IMR-90 (cell line): ENCODE data around the gene FNDC3A. TPM values are rescaled to one million over a fixed set of nuclear protein-coding genes. Genes with fewer than 3 reads are reported as not detected.
A peak's percentile ranks its signal among the peaks of the same experiment; 100 is the strongest.

Experiments used
- ATAC-seq: fragments of 200-7000 bp; cut with Tn5 transposase; 2 replicates; pipeline ENCODE4 v1.9.1; 2020; ENCODE audit warnings: low read depth, mild to moderate bottlenecking, moderate library complexity
- BruUV-seq: library from RNA; stranded (reverse); fragments of 400-500 nt; replicated peaks from 2 replicates; lab custom pipeline; 2021; lab: Mats Ljungman, UMichigan
- CTCF ChIA-PET: fragments of 300-600 bp; formaldehyde crosslinking; extraction: SDS; loops from one replicate; lab custom pipeline; 2021; ENCODE audit warnings: antibody characterized with exemption; lab: Yijun Ruan, JAX
- POLR2A ChIA-PET: fragments of 300-600 bp; sonication (Branson Sonifier 250); formaldehyde crosslinking; loops from one replicate; lab custom pipeline; 2022; ENCODE audit warnings: antibody characterized with exemption; ENCODE audit not compliant: unreplicated experiment; lab: Charles Lee
- DNase-seq: peaks from one replicate; pipeline ENCODE4 v3.0.0; 2013
- H2AFZ ChIP-seq: replicated peaks from 2 replicates; pipeline ENCODE3; 2013; ENCODE audit warnings: low read length, mild to moderate bottlenecking; ENCODE audit not compliant: poor library complexity
- H2AK5ac ChIP-seq: 2 replicates; pipeline ENCODE4 v1.6.1; 2013; ENCODE audit warnings: low read depth, low read length, inconsistent platforms
- H2AK9ac ChIP-seq: replicated peaks from 2 replicates; pipeline ENCODE3; 2013; ENCODE audit warnings: mild to moderate bottlenecking, low read depth, low read length, moderate library complexity; ENCODE audit not compliant: poor library complexity
- H2BK120ac ChIP-seq: 2 replicates; pipeline ENCODE4 v1.6.1; 2013; ENCODE audit warnings: low read depth, low read length, inconsistent platforms
- H2BK15ac ChIP-seq: 3 replicates; pipeline ENCODE4 v1.6.1; 2013; ENCODE audit warnings: low read depth, low read length, inconsistent platforms
- H2BK20ac ChIP-seq: 2 replicates; pipeline ENCODE4 v1.6.1; 2013; ENCODE audit warnings: low read depth, mild to moderate bottlenecking, inconsistent platforms, low read length, moderate library complexity
- H2BK5ac ChIP-seq: 2 replicates; pipeline ENCODE4 v1.6.1; 2013; ENCODE audit warnings: mild to moderate bottlenecking, low read depth, low read length, inconsistent platforms; ENCODE audit not compliant: poor library complexity, severe bottlenecking
- H3K14ac ChIP-seq: replicated peaks from 2 replicates; pipeline ENCODE4 v1.6.1; 2013; ENCODE audit warnings: low read depth, low read length, inconsistent platforms
- H3K18ac ChIP-seq: 2 replicates; pipeline ENCODE4 v1.6.1; 2013; ENCODE audit warnings: low read depth, low read length, control low read depth
- H3K23ac ChIP-seq: 2 replicates; pipeline ENCODE4 v1.6.1; 2013; ENCODE audit warnings: low read depth, low read length, inconsistent platforms
- H3K27ac ChIP-seq: 2 replicates; pipeline ENCODE4 v1.5.1; 2013; ENCODE audit warnings: mild to moderate bottlenecking, control low read depth, low read length; ENCODE audit not compliant: insufficient read depth
- H3K27me3 ChIP-seq: 2 replicates; pipeline ENCODE4 v1.6.1; 2013; ENCODE audit warnings: low read length; ENCODE audit not compliant: control insufficient read depth, insufficient read depth
- H3K36me3 ChIP-seq: 2 replicates; pipeline ENCODE4 v1.6.1; 2013; ENCODE audit warnings: low read length, mixed read lengths; ENCODE audit not compliant: control insufficient read depth, insufficient read depth
- H3K4ac ChIP-seq: 2 replicates; pipeline ENCODE4 v1.6.1; 2013; ENCODE audit warnings: low read depth, low read length, inconsistent platforms
- H3K4me1 ChIP-seq: 2 replicates; pipeline ENCODE4 v1.6.1; 2013; ENCODE audit warnings: low read length, mixed read lengths; ENCODE audit not compliant: control insufficient read depth, insufficient read depth
- H3K4me2 ChIP-seq: 2 replicates; pipeline ENCODE4 v1.6.1; 2013; ENCODE audit warnings: low read depth, mild to moderate bottlenecking, control low read depth, low read length, moderate library complexity
- H3K4me3 ChIP-seq: 2 replicates; pipeline ENCODE4 v1.5.1; 2013; ENCODE audit warnings: low read depth, mild to moderate bottlenecking, control low read depth, low read length, moderate library complexity; ENCODE audit not compliant: insufficient read depth
- H3K56ac ChIP-seq: 2 replicates; pipeline ENCODE4 v1.6.1; 2013; ENCODE audit warnings: low read length, inconsistent platforms; ENCODE audit not compliant: insufficient read depth; ENCODE audit errors: extremely low read depth
- H3K79me1 ChIP-seq, 2 experiments: 2 replicates each; pipeline ENCODE4 v1.6.1; 2013; ENCODE audit warnings: low read length in 2 of 2, inconsistent platforms in 1 of 2, low read depth in 1 of 2
- H3K9ac ChIP-seq: 2 replicates; pipeline ENCODE4 v1.6.1; 2013; ENCODE audit warnings: low read depth, low read length, control low read depth
- H3K9me1 ChIP-seq: 2 replicates; pipeline ENCODE4 v1.6.1; 2013; ENCODE audit warnings: low read length, inconsistent platforms; ENCODE audit not compliant: insufficient read depth
- H3K9me3 ChIP-seq: 2 replicates; pipeline ENCODE4 v1.6.1; 2013; ENCODE audit warnings: low read length; ENCODE audit not compliant: control insufficient read depth, insufficient read depth
- H4K20me1 ChIP-seq: 2 replicates; pipeline ENCODE4 v1.6.1; 2013; ENCODE audit warnings: low read length, inconsistent platforms; ENCODE audit not compliant: insufficient read depth
- H4K5ac ChIP-seq: 2 replicates; pipeline ENCODE4 v1.6.1; 2013; ENCODE audit warnings: mild to moderate bottlenecking, low read depth, low read length, control low read depth
- H4K8ac ChIP-seq, 2 experiments: 2 replicates each; pipeline ENCODE4 v1.6.1; 2013; ENCODE audit warnings: low read depth in 2 of 2, low read length in 2 of 2, control low read depth in 1 of 2, inconsistent platforms in 1 of 2
- H4K91ac ChIP-seq: 2 replicates; pipeline ENCODE4 v1.6.1; 2013; ENCODE audit warnings: low read depth, low read length, inconsistent platforms; ENCODE audit not compliant: insufficient read depth
- CEBPB ChIP-seq: IDR thresholded peaks from 2 replicates; pipeline ENCODE4 v1.6.1; 2012; ENCODE audit warnings: low read depth, low read length, improper control_type of control experiment
- POLR2A ChIP-seq: IDR thresholded peaks from 2 replicates; pipeline ENCODE4 v1.6.1; 2012; ENCODE audit warnings: mild to moderate bottlenecking, low read depth, low read length
- WGBS, 2 experiments: methylation state at CpG; one replicate each; pipeline versions ENCODE4 v1.1.5 to v1.1.7; 2013; ENCODE audit warnings: missing lambda C conversion rate in 2 of 2; ENCODE audit not compliant: insufficient read length in 1 of 2; ENCODE audit errors: extremely low coverage in 2 of 2; 5-methylcytosine and 5-hydroxymethylcytosine counted together
- dilution Hi-C: fragments of 300-500 bp; cut with HindIII; formaldehyde crosslinking; loops from one replicate; pipeline ENCODE4 v1.14.3; 2018; ENCODE audit warnings: low sequenced_read_pairs; ENCODE audit not compliant: unreplicated experiment
- in situ Hi-C: fragments of 300-500 bp; cut with MboI; formaldehyde crosslinking; loops from 3 replicates; pipeline ENCODE4 v1.14.3; 2019; ENCODE audit warnings: low sequenced_read_pairs, inconsistent platforms, mixed read lengths
- intact Hi-C: fragments of 100-400 bp; cut with micrococcal nuclease; formaldehyde crosslinking; loops from 2 replicates; pipeline ENCODE4 v1.10.0; 2022
- polyA plus RNA-seq, 3 experiments: library from polyadenylated mRNA; depleted of rRNA; stranded (reverse); fragments of >200 nt; gene quantifications; 2 replicates each; pipeline ENCODE4 v1.2.3, GENCODE V29; 2012; ENCODE audit warnings: low replicate concordance in 1 of 3
- total RNA-seq: library from RNA; depleted of rRNA; stranded (reverse); fragments of >200 nt; gene quantifications from 2 replicates; pipeline ENCODE4 v1.2.3, GENCODE V29; 2012

The FNDC3A gene
- total and polyA plus RNA-seq, 2 of the 4 experiments (the other 2 are of a cell fraction): 29.2 to 60.4 TPM

DNA sequence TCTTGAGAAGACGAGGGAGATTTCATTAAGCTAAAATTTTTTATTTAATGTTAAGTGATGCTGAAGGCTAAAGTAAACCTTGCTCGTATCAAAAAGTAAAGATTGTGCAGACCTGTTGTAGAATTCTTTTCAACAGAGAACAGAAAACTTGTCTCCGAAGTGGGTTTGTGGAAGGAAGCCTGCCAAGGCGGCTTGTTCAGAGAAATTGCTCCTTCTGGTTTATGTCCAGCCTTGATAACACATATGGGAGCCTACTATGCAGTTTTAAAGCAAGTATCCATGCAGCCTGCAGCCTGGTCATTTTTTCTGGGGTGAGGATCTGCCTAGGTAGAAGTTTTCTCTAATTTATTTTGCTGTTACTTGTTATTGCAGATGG, 245.9 kb downstream of the FNDC3A start:
- H3K56ac ChIP-seq: no peak overlapping the region
- H3K4me3 ChIP-seq: no peak overlapping the region
- BruUV-seq: no TSS peak
- no peak for ATAC-seq
- H3K4me2 ChIP-seq: no peak overlapping the region
- no peak overlapping the region for H3K27ac ChIP-seq
- no peak overlapping the region for H2BK120ac ChIP-seq
- in situ Hi-C loops: no loop called here
- intact Hi-C loops: no loop called here
- no CpG with 5 or more reads among the region's 4 CpGs for WGBS, 2 experiments
- H3K9me3 ChIP-seq: peaks cover 12% of the 10 kb centered on the region
- POLR2A ChIA-PET: no interaction called here
- H3K79me1 ChIP-seq: no peaks in the 10 kb centered on the region
- H4K91ac ChIP-seq: no peak overlapping the region
- no peak overlapping the region for H3K4ac ChIP-seq
- H3K18ac ChIP-seq: no peak overlapping the region
- no peak for TF ChIP-seq CEBPB
- TF ChIP-seq POLR2A: no peak
- H4K20me1 ChIP-seq: 0 out of 2 replicates have a peak, but pooled peaks cover 3% of the 10 kb centered on the region
- H3K27me3 ChIP-seq: peaks cover 84% of the 10 kb centered on the region
- H3K9me1 ChIP-seq: no peaks in the 10 kb centered on the region
- dilution Hi-C loops: no loop called here
- H4K8ac ChIP-seq: no peak overlapping the region
- no peaks in the 10 kb centered on the region for H3K36me3 ChIP-seq
- H2BK5ac ChIP-seq: no peak overlapping the region
- no peak overlapping the region for H2AK9ac ChIP-seq
- CTCF ChIA-PET: no interaction called here
- no peak overlapping the region for H3K14ac ChIP-seq
- no peak overlapping the region for H2AK5ac ChIP-seq
- H2BK20ac ChIP-seq: no peak overlapping the region
- no peak overlapping the region for H3K9ac ChIP-seq
- no peak overlapping the region for H4K5ac ChIP-seq
- H2BK15ac ChIP-seq: no peak overlapping the region
- H2AFZ ChIP-seq: no peak overlapping the region
- no peak for DNase-seq
- peak overlapping the region; percentile 3 for H3K23ac ChIP-seq
- no peaks in the 10 kb centered on the region for H3K4me1 ChIP-seq
